HepG2 (cell line): ENCODE results near the gene KRTAP5-6. TPM values are rescaled to one million over a fixed set of nuclear protein-coding genes. Genes with fewer than 3 reads are reported as not detected.
A peak's percentile ranks its signal among the peaks of the same experiment; 100 is the strongest.

Experiments used
- AFF4 ChIP-seq: sonication (generic); formaldehyde crosslinking; IDR thresholded peaks from 2 replicates; pipeline ENCODE4 v1.4.0; 2020; ENCODE audit warnings: missing genetic modification reagents
- ARID4A ChIP-seq: sonication (generic); formaldehyde crosslinking; IDR thresholded peaks from 2 replicates; pipeline ENCODE4 v1.5.0; 2020; ENCODE audit warnings: mild to moderate bottlenecking, missing genetic modification reagents, borderline replicate concordance
- ARNTL ChIP-seq: sonication (generic); formaldehyde crosslinking; IDR thresholded peaks from 2 replicates; pipeline ENCODE4 v1.4.0; 2020; ENCODE audit warnings: mild to moderate bottlenecking, missing genetic modification reagents
- FLYWCH1 ChIP-seq: sonication (generic); formaldehyde crosslinking; IDR thresholded peaks from 2 replicates; pipeline ENCODE4 v1.8.1; 2023; ENCODE audit warnings: mild to moderate bottlenecking, missing genetic modification reagents
- HOXA9 ChIP-seq: sonication (generic); formaldehyde crosslinking; IDR thresholded peaks from 2 replicates; pipeline ENCODE4 v1.8.1; 2022; ENCODE audit warnings: missing genetic modification reagents, mild to moderate bottlenecking, moderate library complexity, borderline replicate concordance
- MXD4 ChIP-seq: IDR thresholded peaks from 2 replicates; pipeline ENCODE4 v1.6.1; 2016; ENCODE audit warnings: mild to moderate bottlenecking, missing biosample characterization, missing genetic modification reagents
- MYC ChIP-seq: sonication (generic); formaldehyde crosslinking; IDR thresholded peaks from 2 replicates; pipeline ENCODE4 v1.9.0; 2021; ENCODE audit warnings: missing genetic modification reagents, borderline replicate concordance
- POGK ChIP-seq: sonication (generic); formaldehyde crosslinking; conservative IDR thresholded peaks from 2 replicates; pipeline ENCODE4 v1.8.0; 2022; ENCODE audit warnings: mild to moderate bottlenecking, moderate library complexity, missing genetic modification reagents
- RFX3 ChIP-seq: IDR thresholded peaks from 2 replicates; pipeline ENCODE4 v1.6.1; 2016; ENCODE audit warnings: missing biosample characterization, missing genetic modification reagents
- RNF219 ChIP-seq: sonication (generic); formaldehyde crosslinking; IDR thresholded peaks from 2 replicates; pipeline ENCODE4 v1.5.0; 2020; ENCODE audit warnings: mild to moderate bottlenecking, missing genetic modification reagents
- RXRA ChIP-seq: sonication (generic); formaldehyde crosslinking; IDR thresholded peaks from 2 replicates; pipeline ENCODE4 v1.5.1; 2020; ENCODE audit warnings: missing genetic modification reagents
- ZNF160 ChIP-seq: sonication (generic); formaldehyde crosslinking; IDR thresholded peaks from 2 replicates; pipeline ENCODE4 v1.8.0; 2022; ENCODE audit warnings: mild to moderate bottlenecking, inconsistent platforms, missing genetic modification reagents
- ZNF430 ChIP-seq: sonication (generic); formaldehyde crosslinking; IDR thresholded peaks from 2 replicates; pipeline ENCODE4 v1.9.0; 2021; ENCODE audit warnings: mild to moderate bottlenecking, missing genetic modification reagents
- ZNF746 ChIP-seq: sonication (generic); formaldehyde crosslinking; IDR thresholded peaks from 2 replicates; pipeline ENCODE4 v1.8.0; 2022; ENCODE audit warnings: mild to moderate bottlenecking, missing genetic modification reagents
- ZNF749 ChIP-seq: sonication (generic); formaldehyde crosslinking; IDR thresholded peaks from 2 replicates; pipeline ENCODE4 v1.8.0; 2022; ENCODE audit warnings: mild to moderate bottlenecking, missing genetic modification reagents, moderate library complexity, borderline replicate concordance
- polyA plus RNA-seq, 8 experiments: library from polyadenylated mRNA; depleted of rRNA in 3 of 8; stranded (reverse) in 7 of 8; unstranded in 1 of 8; fragments of >200 nt; fragmentation: Illumina TruSeq in 4 of 8; extraction: Trizol in 4 of 8; gene quantifications; 2 replicates each; pipeline versions ENCODE4 v1.2.1 to v1.2.3, GENCODE V29; 2011 to 2016; ENCODE audit warnings: low read depth in 4 of 8, missing spikeins in 1 of 8, mixed read lengths in 1 of 8; ENCODE audit not compliant: insufficient read depth in 1 of 8
- total RNA-seq, 5 experiments: library from RNA; depleted of rRNA; stranded (reverse); fragments of >200 nt; fragmentation: Illumina TruSeq; extraction: Trizol; gene quantifications; 2 replicates each; pipeline ENCODE4 v1.2.3, GENCODE V29; 2016; ENCODE audit warnings: low read depth in 1 of 5

Gene KRTAP5-6
- total and polyA plus RNA-seq, 2 of the 13 experiments (the other 11 are each of a cell fraction or from before 2014, with no cell fraction given) = not detected

GRCh38 chr11:1689250-1690166 is 7.5 kb upstream of the KRTAP5-6 start (continued):
- TF ChIP-seq POGK (peak; percentile 84), AFF4 (CRISPR knock-in tag) (peak; percentile 99), ZNF749 (CRISPR knock-in tag) (peak; percentile 75; the same call in 1 of the 2 replicates), MXD4 (CRISPR knock-in tag) (0 out of 2 replicates have a peak, but pooled peaks have one; percentile 60), FLYWCH1 (peak; percentile 41; the same call in 1 of the 2 replicates), ARID4A (peak; percentile 51; the same call in 1 of the 2 replicates), ZNF746 (CRISPR knock-in tag) (peak; percentile 97), RNF219 (CRISPR knock-in tag) (0 out of 2 replicates have a peak, but pooled peaks have one; percentile 48), RXRA (peak; percentile 99), HOXA9 (CRISPR knock-in tag) (peak; percentile 42; the same call in 1 of the 2 replicates), ARNTL (CRISPR knock-in tag) (peak; percentile 98), ZNF160 (CRISPR knock-in tag) (peak; percentile 79; the same call in 1 of the 2 replicates), MYC (CRISPR knock-in tag) (peak; percentile 89), ZNF430 (CRISPR knock-in tag) (peak; percentile 92), RFX3 (CRISPR knock-in tag) (peak; percentile 49)
